PC-3 (cell line): ENCODE results near the gene ATP5IF1.

Source experiments
- EZH2 ChIP-seq: fragments of 300-600 bp; sonication (generic); IDR thresholded peaks from one replicate; pipeline ENCODE4 v1.6.1; 2017; ENCODE audit warnings: antibody characterized with exemption, mild to moderate bottlenecking, low read length; ENCODE audit not compliant: unreplicated experiment
- TF ChIP-seq, protein P1 (sequence below): fragments of 300-600 bp; sonication (generic); conservative IDR thresholded peaks from 2 replicates; pipeline ENCODE4 v1.5.1; 2017; ENCODE audit warnings: antibody characterized with exemption, low read depth, mild to moderate bottlenecking, low read length

DNA sequence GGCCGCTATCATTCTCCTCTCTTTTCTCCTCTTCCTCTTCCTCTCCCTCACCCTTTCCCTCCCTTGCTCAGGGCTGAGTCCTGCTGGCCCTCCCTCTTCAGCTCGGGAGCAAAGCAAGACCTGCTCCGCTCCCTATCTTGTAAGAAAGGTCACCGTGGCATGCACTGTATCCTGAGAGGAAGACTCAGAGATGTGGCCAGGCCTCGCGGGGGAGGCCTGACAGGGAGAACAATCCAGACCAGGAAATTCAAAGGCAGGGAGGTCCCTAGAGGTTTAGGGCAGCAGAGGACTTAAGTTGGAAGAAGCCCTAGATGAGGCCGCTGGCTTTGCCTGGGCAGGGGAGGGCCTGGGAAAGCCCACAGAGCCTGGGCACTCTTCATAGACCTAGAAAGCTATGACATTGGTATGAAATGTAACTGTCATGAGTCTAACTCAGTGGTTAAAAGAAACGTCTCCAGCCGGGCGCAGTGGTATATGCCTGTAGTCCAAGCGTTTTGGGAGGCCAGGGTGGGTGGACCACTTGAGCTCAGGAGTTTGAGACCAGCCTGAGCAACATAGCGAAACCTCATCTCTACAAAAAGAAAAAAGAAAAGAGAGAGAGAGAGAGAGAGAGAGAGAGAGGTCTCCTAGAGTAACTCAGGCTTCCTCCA is 44.8 kb upstream of the ATP5IF1 start:
- TF ChIP-seq, protein P1, sequence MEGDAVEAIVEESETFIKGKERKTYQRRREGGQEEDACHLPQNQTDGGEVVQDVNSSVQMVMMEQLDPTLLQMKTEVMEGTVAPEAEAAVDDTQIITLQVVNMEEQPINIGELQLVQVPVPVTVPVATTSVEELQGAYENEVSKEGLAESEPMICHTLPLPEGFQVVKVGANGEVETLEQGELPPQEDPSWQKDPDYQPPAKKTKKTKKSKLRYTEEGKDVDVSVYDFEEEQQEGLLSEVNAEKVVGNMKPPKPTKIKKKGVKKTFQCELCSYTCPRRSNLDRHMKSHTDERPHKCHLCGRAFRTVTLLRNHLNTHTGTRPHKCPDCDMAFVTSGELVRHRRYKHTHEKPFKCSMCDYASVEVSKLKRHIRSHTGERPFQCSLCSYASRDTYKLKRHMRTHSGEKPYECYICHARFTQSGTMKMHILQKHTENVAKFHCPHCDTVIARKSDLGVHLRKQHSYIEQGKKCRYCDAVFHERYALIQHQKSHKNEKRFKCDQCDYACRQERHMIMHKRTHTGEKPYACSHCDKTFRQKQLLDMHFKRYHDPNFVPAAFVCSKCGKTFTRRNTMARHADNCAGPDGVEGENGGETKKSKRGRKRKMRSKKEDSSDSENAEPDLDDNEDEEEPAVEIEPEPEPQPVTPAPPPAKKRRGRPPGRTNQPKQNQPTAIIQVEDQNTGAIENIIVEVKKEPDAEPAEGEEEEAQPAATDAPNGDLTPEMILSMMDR = no peak
- TF ChIP-seq EZH2 = no peak
